HL-60 (cell line): ENCODE results near the gene SHROOM1.

Source experiments
- GABPA ChIP-seq: IDR thresholded peaks from 2 replicates; pipeline ENCODE4 v1.6.1; 2012; ENCODE audit warnings: low read depth
- TF ChIP-seq, protein P1 (sequence below): IDR thresholded peaks from one replicate; pipeline ENCODE4 v1.5.1; 2011; ENCODE audit warnings: low read length, control low read depth, inconsistent platforms; ENCODE audit not compliant: insufficient read depth
- TF ChIP-seq, protein P2 (sequence below): IDR thresholded peaks from 2 replicates; pipeline ENCODE4 v1.6.1; 2012; ENCODE audit warnings: low read depth; ENCODE audit not compliant: insufficient replicate concordance

DNA sequence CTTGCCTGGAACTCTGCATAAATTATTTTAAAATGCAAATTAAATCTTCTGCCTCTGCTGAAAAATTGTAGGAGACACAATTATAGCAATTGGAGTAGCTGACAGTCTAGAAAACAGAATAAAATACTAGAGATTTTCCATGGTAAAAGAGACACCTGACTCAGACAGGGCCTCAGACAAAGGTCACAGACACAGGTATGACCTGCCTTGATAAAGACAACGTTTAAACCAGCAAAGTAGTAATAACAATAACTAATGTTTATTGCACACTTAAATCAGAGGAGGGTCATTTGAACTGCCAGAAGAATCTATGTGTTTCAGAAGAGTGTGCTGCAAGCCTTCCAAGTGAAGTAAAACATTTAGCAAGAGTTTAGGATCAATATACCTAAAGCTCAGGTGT is 13.4 kb downstream of the SHROOM1 start:
- TF ChIP-seq, protein P1, sequence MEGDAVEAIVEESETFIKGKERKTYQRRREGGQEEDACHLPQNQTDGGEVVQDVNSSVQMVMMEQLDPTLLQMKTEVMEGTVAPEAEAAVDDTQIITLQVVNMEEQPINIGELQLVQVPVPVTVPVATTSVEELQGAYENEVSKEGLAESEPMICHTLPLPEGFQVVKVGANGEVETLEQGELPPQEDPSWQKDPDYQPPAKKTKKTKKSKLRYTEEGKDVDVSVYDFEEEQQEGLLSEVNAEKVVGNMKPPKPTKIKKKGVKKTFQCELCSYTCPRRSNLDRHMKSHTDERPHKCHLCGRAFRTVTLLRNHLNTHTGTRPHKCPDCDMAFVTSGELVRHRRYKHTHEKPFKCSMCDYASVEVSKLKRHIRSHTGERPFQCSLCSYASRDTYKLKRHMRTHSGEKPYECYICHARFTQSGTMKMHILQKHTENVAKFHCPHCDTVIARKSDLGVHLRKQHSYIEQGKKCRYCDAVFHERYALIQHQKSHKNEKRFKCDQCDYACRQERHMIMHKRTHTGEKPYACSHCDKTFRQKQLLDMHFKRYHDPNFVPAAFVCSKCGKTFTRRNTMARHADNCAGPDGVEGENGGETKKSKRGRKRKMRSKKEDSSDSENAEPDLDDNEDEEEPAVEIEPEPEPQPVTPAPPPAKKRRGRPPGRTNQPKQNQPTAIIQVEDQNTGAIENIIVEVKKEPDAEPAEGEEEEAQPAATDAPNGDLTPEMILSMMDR = no peak
- TF ChIP-seq GABPA = no peak
- TF ChIP-seq, protein P2, sequence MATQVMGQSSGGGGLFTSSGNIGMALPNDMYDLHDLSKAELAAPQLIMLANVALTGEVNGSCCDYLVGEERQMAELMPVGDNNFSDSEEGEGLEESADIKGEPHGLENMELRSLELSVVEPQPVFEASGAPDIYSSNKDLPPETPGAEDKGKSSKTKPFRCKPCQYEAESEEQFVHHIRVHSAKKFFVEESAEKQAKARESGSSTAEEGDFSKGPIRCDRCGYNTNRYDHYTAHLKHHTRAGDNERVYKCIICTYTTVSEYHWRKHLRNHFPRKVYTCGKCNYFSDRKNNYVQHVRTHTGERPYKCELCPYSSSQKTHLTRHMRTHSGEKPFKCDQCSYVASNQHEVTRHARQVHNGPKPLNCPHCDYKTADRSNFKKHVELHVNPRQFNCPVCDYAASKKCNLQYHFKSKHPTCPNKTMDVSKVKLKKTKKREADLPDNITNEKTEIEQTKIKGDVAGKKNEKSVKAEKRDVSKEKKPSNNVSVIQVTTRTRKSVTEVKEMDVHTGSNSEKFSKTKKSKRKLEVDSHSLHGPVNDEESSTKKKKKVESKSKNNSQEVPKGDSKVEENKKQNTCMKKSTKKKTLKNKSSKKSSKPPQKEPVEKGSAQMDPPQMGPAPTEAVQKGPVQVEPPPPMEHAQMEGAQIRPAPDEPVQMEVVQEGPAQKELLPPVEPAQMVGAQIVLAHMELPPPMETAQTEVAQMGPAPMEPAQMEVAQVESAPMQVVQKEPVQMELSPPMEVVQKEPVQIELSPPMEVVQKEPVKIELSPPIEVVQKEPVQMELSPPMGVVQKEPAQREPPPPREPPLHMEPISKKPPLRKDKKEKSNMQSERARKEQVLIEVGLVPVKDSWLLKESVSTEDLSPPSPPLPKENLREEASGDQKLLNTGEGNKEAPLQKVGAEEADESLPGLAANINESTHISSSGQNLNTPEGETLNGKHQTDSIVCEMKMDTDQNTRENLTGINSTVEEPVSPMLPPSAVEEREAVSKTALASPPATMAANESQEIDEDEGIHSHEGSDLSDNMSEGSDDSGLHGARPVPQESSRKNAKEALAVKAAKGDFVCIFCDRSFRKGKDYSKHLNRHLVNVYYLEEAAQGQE = no peak
